NOMO-1 treated with dmso at 0.1 percent for 144 hours (cell line): Measurements from ENCODE around the gene PNKD.
A peak's percentile ranks its signal among the peaks of the same experiment; 100 is the strongest.

Experiments used
- DNase-seq: peaks from one replicate; lab custom pipeline; 2025; ENCODE audit not compliant: unreplicated experiment; lab: John Stamatoyannopoulos, UW

Gene PNKD, protein sequence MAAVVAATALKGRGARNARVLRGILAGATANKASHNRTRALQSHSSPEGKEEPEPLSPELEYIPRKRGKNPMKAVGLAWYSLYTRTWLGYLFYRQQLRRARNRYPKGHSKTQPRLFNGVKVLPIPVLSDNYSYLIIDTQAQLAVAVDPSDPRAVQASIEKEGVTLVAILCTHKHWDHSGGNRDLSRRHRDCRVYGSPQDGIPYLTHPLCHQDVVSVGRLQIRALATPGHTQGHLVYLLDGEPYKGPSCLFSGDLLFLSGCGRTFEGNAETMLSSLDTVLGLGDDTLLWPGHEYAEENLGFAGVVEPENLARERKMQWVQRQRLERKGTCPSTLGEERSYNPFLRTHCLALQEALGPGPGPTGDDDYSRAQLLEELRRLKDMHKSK

DNA sequence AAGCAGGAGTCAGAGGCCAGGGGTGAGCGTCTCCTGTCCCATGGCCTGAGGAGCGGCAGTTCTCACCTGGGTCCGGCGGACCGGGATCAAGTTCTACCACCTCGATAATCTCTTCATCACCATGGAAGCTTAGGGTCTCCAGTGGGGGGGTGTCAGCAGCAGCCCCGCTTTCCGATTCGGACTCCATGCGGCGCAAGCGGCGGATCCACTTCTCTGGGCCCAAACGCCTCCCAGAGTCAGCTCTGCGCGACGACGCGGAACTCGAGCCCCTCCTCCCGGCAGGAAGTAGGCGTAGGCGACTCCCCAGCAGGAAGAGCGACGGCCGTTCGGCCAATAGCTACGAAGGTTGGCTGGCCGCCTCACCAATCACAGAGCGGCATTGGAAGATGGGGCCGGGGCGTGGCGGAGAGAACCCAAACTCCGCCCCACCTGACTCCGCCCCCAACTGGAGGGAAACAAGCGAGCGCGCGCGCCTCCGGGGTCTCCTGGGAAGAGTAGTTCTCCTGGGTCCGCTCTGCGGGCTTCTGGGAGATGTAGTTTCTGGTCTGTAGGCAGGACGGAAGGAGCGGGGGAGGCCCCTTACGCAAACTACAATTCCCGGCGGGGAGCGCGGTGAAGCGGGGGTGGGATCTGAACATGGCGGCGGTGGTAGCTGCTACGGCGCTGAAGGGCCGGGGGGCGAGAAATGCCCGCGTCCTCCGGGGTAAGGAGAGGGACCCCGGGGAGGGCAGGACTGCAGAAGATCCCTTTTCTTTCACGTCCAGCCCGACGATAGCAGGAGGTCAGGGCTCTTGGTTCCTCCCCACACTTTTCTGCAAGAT is at the start of gene PNKD, which contains the start of gene AAMP:
Gene PNKD (plus strand): TSS at position 620 of the 821 bp plus-strand sequence. CDS start 17 bp downstream, at position 637.
Gene AAMP (minus strand): TSS at position 238 of the 821 bp plus-strand sequence. CDS start 51 bp downstream, at position 187.
- peak; percentile 100 for DNase-seq

DNA sequence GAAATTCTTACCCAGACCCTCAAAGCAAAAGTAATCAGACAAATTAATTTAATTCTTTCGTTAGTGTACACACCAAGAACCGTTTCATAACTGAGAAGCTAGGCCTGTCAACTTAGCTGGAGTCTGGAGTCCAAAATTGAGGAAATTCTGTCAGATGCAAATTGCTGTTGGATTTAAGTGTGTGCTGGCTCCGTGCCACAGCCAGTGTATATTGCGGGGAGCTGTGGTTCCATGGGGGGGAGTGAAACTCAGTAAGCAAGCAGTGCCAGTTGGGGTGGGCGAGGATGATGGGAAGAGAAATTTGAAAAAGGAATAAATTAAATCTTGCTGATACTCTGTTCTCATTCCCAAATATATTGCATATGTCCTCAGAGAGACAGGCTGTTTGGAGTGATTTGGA is 49.3 kb upstream of the PNKD start:
- no peak for DNase-seq

DNA sequence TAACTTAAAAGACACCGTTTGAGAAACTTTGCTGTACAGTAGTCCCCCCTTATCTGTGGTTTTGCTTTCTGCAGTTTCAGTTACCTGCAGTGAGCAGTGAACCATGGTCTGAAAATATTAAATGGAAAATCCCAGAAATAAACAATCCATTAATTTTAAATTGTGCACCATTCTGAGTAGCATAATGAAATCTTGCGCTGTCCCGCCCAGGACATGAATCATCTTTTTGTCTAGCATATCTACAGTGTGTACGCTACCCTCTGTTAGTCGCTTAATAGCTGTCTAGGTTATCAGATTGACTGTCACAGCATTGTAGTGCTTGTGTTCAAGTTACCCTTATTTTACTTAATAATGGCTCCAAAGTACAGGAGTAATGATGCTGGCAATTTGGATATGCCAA is 47.3 kb upstream of the PNKD start:
- no peak for DNase-seq

DNA sequence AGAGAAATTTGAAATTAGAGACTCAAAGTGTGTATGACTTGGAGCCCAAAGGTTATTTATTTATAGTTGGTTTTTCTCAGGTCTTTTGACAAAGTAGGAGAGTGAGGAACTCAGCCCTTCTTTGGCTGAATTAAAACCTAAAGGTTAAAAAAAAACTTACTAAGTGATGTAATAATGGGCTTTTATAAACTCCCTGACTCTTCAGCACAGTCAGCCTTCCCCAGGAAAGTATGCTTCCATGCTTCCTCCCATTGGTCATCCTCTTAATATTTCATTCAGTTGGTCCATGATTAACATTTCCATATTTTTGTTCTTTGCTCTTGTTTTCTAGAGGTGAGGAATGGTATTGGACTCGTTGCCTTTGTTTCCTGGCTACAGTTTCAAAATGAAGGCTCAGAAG is 46.1 kb upstream of the PNKD start:
- no peak for DNase-seq

DNA sequence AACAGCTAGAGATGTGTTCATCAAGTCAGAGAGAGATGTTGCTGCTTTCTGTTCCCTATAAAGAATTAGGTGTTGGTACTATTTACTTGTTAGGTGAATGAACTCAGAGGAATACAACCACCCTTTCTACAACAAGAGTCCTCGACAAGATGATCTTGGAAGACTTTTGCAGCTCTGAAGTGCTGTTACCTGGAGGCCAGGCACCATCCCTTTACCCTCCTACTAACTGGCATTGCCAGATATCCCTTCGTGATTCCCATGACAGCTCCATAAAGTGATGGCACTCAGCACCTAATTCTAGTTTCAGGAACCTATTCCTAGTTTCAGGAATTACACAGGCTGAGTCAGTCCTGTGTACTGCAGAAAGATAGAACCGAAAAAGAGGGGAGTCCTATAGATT is 43.4 kb upstream of the PNKD start:
- DNase-seq, result no peak

DNA sequence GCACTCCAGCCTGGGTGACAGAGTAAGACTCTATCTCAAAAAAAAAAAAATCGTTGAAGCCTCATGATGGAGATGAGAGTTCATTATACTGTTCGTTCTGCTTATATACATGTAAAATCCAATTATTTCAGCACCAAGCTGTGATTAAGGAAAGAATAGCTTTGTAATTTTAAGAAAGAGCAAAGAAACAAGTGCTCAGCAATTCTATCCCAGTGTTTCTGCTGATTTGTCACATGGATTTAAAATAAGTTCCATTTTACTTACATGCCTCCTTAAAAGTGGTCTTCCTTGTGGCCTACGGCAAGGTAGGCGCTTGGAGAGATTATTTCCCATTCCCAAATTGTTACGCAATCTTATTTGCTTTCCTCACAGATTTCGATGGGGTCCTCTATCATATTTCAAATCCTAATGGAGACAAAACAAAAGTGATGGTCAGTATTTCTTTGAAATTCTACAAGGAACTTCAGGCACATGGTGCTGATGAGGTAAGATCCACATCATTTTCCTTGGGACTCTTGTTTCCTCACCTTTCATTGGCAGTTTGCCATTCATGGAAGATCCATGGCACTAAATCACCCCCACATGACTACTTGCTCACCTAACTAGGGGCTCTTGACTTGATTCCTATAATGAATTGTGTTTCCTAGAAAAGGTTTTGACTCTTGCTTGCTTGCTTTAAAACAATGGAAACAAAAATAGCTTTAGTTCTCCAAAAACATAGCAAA is 41.8 kb upstream of the PNKD start:
- DNase-seq, result no peak

GRCh38 chr2:218229239-218229638 is 41.1 kb upstream of the PNKD start:
- peak; percentile 78 for DNase-seq

GRCh38 chr2:218229851-218230250 is 40.5 kb upstream of the PNKD start:
- peak; percentile 24 for DNase-seq

- no peak for DNase-seq
Measured at GRCh38 chr2:218230882-218231281, 39.4 kb upstream of the PNKD start.

DNA sequence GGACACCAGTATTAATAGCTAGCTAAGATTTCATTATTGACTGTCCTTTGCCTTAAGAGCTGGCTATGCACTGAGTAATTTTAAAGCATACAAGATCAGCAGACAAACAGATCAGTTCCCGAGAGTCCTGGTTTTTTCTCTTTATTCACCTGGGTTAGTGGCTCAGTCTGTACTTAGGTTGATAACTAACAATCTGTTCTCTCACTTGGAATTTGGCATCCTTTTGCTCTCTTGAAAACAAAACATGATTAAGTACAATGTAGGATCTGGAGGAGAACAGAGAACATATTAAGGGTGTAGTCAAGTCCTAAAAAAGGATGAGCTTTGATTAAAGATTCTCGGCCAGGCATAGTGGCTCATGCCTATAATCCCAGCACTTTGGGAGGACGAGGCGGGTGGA is 36.8 kb upstream of the PNKD start:
- no peak for DNase-seq

- DNase-seq, result no peak
Measured at GRCh38 chr2:218234521-218234920, 35.8 kb upstream of the PNKD start.

DNA sequence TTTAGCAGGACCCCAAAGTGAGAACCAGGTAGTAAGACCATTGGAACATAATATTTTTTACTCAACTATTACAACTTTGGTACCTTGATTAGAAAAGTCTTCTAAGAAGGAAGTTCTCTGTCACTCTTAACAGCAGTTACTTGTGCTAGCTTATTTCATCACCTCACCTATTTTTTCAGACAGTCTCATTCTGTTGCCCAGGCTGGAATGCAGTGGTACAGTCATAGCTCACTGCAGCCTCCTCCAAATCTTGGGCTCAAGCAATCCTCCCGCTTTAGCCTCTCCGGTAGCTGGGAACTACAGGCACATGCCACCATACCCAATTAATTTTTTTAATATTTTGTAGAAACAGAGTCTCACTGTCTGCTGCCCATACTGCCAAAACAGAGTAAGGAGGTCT is 35.3 kb upstream of the PNKD start:
- DNase-seq, result no peak

GRCh38 chr2:218236829-218237228 is 33.5 kb upstream of the PNKD start:
- no peak for DNase-seq

- no peak for DNase-seq
Measured at GRCh38 chr2:218238887-218239286, 31.4 kb upstream of the PNKD start.

DNA sequence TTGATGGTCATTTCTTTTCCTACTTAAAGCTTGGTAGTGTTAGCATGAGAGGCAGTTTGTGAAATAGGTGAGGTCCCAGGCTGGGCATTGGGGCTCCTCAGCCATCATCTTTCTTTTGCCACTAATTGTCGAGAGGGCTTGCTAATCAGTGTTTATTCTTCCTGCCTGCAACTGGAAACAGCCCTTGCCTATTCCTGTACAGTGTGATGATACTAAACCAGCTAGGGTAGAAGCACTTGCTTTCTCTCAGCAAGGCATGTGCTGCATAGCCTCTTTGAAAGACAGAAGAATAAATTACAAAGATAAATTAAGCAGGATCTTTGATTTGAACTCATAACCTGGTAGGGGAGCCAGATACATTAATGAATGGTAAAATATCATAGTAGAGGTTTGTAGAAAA is 26.1 kb upstream of the PNKD start:
- no peak for DNase-seq

DNA sequence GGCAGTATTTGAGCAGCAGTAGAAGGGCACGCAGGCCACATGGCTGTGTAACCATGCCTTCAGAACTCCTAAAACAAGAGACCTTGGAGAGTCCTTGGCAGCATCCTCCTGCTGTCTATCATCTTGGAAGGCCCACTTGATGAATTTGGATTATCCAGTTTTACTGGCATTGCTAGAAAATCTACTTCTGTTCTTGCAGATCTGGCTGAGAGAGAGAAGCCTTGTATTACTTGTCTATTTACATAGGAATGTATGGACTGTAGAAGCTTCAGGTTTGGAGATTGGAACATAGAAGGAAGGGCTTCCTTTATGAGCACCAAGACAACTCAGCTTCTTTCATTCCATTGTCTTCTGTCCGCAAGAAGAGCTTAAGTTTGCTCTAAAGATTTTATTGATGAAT is 25.7 kb upstream of the PNKD start:
- no peak for DNase-seq

DNA sequence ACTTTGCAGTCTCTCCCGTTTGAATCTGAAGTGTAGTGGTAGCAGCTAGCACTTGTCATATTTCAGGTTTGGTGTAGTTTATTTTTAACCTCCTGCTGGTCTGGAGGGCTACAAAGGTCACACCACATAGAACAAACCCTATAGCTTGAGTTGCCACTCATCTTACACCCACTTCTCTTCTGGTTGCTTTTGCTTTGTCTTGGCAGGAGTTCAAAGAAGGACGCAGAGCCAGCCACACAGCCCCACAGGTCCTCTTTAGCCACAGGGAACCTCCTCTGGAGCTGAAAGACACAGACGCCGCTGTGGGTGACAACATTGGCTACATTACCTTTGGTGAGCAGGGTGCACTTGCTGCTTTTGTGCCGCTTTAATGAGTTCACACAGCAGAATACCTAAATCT is 25.1 kb upstream of the PNKD start:
- no peak for DNase-seq

DNA sequence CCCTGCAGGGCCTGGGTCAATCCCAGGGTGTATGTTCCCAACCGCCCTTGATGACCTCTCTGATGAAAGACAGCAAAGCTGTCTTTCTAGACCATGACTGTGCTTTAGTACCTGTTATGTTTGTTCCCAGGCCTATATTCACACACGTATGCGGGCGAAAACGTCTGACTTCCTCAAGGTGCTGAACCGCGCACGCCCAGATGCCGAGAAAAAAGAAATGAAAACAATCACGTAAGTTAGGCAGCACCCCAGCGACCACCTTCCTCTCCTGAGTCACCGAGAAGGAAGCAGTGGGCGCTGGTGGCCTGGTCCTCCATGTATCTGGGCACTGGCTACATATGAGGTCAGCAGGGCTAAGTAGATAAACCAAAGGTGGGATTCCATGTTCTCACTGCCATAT is 20.6 kb upstream of the PNKD start:
- DNase-seq, result no peak

- DNase-seq, result peak; percentile 22
Measured at GRCh38 chr2:218252509-218253231, 17.6 kb upstream of the PNKD start.

DNA sequence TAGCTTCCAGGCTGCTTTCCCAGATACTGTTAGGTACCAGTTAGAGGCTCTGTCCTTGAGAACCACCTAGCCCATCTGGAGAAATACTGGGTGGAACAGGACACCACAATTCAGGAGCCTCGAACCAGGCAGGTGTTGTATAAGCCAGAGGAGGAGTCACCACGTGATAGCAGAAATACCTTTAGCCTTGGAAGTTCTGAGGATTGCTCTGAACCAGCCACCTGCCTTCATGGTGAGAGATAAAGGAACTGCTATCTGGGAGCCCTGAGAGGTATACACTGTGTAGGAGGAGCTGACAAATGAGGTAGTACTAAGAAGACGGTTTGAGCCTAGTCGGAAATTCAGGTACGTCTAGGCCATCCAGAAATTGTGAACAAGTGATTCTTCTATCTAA is 17.1 kb upstream of the PNKD start:
- no peak for DNase-seq

DNA sequence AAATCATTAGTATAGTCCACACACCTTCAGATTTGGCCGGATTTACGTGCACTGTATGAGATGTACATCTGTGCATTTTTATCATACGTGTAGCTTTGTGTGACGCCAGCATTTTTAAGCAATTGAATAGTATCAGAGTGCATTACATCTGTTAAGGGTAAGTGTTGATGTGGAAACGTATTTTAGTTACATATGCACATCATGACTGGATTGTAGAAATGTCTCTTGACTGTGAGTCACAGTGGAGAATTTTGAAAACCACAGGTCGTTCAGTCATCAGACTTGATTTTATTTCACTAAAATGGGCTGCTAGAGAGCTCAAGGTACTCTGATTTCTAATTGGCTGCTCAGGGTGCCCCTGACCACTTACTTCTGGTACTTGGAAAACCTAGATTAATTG is 14.9 kb upstream of the PNKD start:
- no peak for DNase-seq
